HCT116 (cell line): Measurements from ENCODE around the gene OR13G1.

Experiments
- CEBPB ChIP-seq: IDR thresholded peaks from 2 replicates; pipeline ENCODE4 v1.6.1; 2012; ENCODE audit warnings: low read depth
- ELF1 ChIP-seq: IDR thresholded peaks from 2 replicates; pipeline ENCODE4 v1.6.1; 2012; ENCODE audit warnings: low read depth, borderline replicate concordance
- EZH2 ChIP-seq: fragments of 200-600 bp; sonication (generic); IDR thresholded peaks from 2 replicates; pipeline ENCODE4 v1.6.1; 2017; ENCODE audit warnings: antibody characterized with exemption, mixed run types
- EZH2phosphoT487 ChIP-seq: fragments of 200-600 bp; IDR thresholded peaks from 2 replicates; pipeline ENCODE4 v1.6.1; 2018; ENCODE audit warnings: antibody characterized with exemption, borderline replicate concordance
- JUND ChIP-seq: IDR thresholded peaks from 2 replicates; pipeline ENCODE4 v1.6.1; 2012
- POLR2A ChIP-seq: IDR thresholded peaks from 2 replicates; pipeline ENCODE4 v1.7.0; 2011; ENCODE audit warnings: borderline replicate concordance; ENCODE audit not compliant: insufficient read depth, insufficient read length; ENCODE audit errors: extremely low read depth
- POLR2AphosphoS5 ChIP-seq: IDR thresholded peaks from 2 replicates; pipeline ENCODE4 v1.6.1; 2011; ENCODE audit warnings: mild to moderate bottlenecking, low read depth, low read length, moderate library complexity
- RAD21 ChIP-seq: IDR thresholded peaks from 2 replicates; pipeline ENCODE4 v1.6.1; 2012; ENCODE audit warnings: low read depth, mild to moderate bottlenecking
- SP1 ChIP-seq: IDR thresholded peaks from 2 replicates; pipeline ENCODE4 v1.6.1; 2012; ENCODE audit warnings: low read depth
- YY1 ChIP-seq: IDR thresholded peaks from 2 replicates; pipeline ENCODE4 v1.6.1; 2011; ENCODE audit warnings: low read length, low read depth, moderate library complexity, mild to moderate bottlenecking; ENCODE audit not compliant: insufficient replicate concordance; ENCODE audit errors: extremely low read depth
- TF ChIP-seq, protein P1 (sequence below), 3 experiments: fragments of 200-600 bp in 1 of 3; sonication (generic) in 1 of 3; IDR thresholded peaks in 2 of 3; conservative IDR thresholded peaks in 1 of 3; 2 replicates each; pipeline ENCODE4 v1.5.1; 2012 to 2017; ENCODE audit warnings: low read depth in 2 of 3, low read length in 2 of 3, antibody characterized with exemption in 1 of 3, borderline replicate concordance in 1 of 3, control low read depth in 1 of 3, mild to moderate bottlenecking in 1 of 3, mixed read lengths in 1 of 3, mixed run types in 1 of 3, moderate library complexity in 1 of 3; ENCODE audit not compliant: insufficient read depth in 1 of 3
- TF ChIP-seq, protein P2 (sequence below): IDR thresholded peaks from 2 replicates; pipeline ENCODE4 v1.6.1; 2011; ENCODE audit warnings: mild to moderate bottlenecking, low read length, moderate library complexity; ENCODE audit not compliant: insufficient replicate concordance; ENCODE audit errors: extremely low read depth
- TF ChIP-seq, protein P3 (sequence below): IDR thresholded peaks from 2 replicates; pipeline ENCODE4 v1.6.1; 2012; ENCODE audit warnings: low read depth

DNA sequence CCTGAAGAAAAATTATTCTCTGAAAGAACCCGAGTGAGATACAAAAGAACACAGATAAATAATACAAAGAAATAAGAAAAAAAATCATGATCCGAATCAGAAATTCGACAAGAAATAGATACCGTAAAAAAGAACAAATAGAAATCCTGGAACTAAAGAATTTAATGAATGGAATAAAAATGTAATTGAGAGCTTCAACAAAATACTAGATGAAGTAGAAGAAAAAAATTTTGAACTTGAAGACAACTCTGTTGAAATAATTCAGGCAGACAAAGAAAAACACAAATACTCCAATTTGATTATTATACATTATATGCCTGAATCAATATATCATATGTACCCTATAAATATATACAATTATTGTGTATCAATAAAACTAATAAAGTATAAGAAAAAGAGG lies 41.7 kb upstream of the OR13G1 start:
- TF ChIP-seq POLR2A (no peak), YY1 (no peak), RAD21 (no peak), EZH2 (no peak), POLR2AphosphoS5 (no peak), JUND (no peak), EZH2phosphoT487 (no peak), CEBPB (no peak), SP1 (no peak), ELF1 (no peak)
- TF ChIP-seq, protein P1, sequence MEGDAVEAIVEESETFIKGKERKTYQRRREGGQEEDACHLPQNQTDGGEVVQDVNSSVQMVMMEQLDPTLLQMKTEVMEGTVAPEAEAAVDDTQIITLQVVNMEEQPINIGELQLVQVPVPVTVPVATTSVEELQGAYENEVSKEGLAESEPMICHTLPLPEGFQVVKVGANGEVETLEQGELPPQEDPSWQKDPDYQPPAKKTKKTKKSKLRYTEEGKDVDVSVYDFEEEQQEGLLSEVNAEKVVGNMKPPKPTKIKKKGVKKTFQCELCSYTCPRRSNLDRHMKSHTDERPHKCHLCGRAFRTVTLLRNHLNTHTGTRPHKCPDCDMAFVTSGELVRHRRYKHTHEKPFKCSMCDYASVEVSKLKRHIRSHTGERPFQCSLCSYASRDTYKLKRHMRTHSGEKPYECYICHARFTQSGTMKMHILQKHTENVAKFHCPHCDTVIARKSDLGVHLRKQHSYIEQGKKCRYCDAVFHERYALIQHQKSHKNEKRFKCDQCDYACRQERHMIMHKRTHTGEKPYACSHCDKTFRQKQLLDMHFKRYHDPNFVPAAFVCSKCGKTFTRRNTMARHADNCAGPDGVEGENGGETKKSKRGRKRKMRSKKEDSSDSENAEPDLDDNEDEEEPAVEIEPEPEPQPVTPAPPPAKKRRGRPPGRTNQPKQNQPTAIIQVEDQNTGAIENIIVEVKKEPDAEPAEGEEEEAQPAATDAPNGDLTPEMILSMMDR (IDR thresholded peaks at IDR 0.05 in 2 of 3, conservative IDR thresholded peaks at IDR 0.05 in 1 of 3; ENCODE audit: borderline replicate concordance in 1 of 3, insufficient read depth in 1 of 3, low read depth in 2 of 3, low read length in 2 of 3) = no peak
- TF ChIP-seq, protein P2, sequence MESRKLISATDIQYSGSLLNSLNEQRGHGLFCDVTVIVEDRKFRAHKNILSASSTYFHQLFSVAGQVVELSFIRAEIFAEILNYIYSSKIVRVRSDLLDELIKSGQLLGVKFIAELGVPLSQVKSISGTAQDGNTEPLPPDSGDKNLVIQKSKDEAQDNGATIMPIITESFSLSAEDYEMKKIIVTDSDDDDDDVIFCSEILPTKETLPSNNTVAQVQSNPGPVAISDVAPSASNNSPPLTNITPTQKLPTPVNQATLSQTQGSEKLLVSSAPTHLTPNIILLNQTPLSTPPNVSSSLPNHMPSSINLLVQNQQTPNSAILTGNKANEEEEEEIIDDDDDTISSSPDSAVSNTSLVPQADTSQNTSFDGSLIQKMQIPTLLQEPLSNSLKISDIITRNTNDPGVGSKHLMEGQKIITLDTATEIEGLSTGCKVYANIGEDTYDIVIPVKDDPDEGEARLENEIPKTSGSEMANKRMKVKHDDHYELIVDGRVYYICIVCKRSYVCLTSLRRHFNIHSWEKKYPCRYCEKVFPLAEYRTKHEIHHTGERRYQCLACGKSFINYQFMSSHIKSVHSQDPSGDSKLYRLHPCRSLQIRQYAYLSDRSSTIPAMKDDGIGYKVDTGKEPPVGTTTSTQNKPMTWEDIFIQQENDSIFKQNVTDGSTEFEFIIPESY = no peak
- TF ChIP-seq, protein P3, sequence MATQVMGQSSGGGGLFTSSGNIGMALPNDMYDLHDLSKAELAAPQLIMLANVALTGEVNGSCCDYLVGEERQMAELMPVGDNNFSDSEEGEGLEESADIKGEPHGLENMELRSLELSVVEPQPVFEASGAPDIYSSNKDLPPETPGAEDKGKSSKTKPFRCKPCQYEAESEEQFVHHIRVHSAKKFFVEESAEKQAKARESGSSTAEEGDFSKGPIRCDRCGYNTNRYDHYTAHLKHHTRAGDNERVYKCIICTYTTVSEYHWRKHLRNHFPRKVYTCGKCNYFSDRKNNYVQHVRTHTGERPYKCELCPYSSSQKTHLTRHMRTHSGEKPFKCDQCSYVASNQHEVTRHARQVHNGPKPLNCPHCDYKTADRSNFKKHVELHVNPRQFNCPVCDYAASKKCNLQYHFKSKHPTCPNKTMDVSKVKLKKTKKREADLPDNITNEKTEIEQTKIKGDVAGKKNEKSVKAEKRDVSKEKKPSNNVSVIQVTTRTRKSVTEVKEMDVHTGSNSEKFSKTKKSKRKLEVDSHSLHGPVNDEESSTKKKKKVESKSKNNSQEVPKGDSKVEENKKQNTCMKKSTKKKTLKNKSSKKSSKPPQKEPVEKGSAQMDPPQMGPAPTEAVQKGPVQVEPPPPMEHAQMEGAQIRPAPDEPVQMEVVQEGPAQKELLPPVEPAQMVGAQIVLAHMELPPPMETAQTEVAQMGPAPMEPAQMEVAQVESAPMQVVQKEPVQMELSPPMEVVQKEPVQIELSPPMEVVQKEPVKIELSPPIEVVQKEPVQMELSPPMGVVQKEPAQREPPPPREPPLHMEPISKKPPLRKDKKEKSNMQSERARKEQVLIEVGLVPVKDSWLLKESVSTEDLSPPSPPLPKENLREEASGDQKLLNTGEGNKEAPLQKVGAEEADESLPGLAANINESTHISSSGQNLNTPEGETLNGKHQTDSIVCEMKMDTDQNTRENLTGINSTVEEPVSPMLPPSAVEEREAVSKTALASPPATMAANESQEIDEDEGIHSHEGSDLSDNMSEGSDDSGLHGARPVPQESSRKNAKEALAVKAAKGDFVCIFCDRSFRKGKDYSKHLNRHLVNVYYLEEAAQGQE = no peak
